ENCODE results near the gene TACR1.

The TACR1 gene

GRCh38 chr2:75006041-75006440 lies 193.3 kb downstream of the TACR1 start:
- DNase-seq = no peak

GRCh38 chr2:75003773-75004172 lies 195.5 kb downstream of the TACR1 start:
- no peak for DNase-seq

DNA sequence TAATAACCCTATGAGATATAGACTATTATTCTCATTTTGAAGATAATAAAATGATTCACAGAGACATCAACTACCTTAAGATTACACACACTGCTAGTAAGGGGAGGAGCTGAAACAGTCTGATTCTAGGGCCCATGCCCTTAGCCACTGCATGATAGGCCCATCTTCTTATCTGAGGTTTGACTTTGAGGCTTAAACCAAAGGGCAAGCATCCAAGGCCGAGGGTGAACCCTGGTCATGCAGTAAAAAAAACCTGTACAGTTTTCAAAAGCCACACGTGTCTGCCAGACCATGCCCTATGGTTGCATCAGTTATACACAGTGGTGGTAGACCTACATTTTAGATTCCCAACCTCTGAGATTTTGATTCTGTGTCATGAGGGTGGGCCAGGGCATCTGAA lies 196.0 kb downstream of the TACR1 start:
- no peak for DNase-seq

- DNase-seq = no peak
Observed at GRCh38 chr2:75002007-75002406, 197.3 kb downstream of the TACR1 start.

DNA sequence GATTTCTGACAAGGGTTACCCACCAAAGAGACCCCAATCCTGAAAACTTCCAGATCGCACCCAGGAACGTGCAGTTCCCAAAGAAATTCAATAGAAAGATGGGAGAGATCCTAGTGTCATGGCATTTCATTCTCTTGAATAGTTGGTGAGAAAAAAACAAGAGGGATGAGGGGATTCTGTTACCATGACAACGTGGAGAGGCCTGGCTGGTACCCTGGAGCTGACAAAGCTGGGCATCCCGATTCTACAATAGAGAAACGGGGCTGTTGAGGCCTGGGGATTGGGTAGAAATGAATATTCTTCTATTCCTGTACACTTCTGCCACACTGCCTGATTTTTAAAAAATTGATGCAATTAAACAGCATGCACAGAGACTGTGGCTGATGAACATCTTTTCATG lies 199.9 kb downstream of the TACR1 start:
- no peak for DNase-seq

Measured in NCI-H2107 (cell line).